Measurements from ENCODE around the gene ATAD3B.
A peak's percentile ranks its signal among the peaks of the same experiment; 100 is the strongest.
"Not testable (repeated sequence)": the region's sequence is repeated elsewhere in the genome, so short reads cannot be mapped to it uniquely, and the experiment has no call there.

Gene ATAD3B

DNA sequence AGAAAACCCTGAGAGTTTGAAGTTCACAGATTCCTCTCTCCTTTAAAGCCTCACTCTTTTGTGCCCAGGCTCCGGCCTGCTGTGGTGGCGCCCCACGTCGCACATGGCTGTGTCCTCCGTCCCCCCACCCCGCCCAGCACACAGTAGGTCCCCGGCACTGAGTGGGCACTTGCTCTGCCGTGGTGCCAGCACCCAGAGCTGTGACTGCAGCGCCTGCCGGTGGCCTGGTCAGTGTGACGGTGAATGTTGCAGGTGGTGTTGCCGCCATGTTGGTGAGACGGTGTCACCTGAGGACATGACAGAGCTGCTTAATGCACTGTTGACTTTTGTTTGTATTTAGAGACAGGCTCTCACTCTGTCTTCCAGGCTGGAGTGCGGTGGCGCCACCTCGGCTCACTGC lies 18.7 kb upstream of the ATAD3B start:
- Histone ChIP-seq H2BK120ac (ENCODE audit: insufficient read depth, low read length, poor library complexity) (no peak overlapping the region), H4K91ac (ENCODE audit: low read depth, low read length) (no peak overlapping the region), H4K8ac (ENCODE audit: low read depth, low read length) (no peak overlapping the region)

DNA sequence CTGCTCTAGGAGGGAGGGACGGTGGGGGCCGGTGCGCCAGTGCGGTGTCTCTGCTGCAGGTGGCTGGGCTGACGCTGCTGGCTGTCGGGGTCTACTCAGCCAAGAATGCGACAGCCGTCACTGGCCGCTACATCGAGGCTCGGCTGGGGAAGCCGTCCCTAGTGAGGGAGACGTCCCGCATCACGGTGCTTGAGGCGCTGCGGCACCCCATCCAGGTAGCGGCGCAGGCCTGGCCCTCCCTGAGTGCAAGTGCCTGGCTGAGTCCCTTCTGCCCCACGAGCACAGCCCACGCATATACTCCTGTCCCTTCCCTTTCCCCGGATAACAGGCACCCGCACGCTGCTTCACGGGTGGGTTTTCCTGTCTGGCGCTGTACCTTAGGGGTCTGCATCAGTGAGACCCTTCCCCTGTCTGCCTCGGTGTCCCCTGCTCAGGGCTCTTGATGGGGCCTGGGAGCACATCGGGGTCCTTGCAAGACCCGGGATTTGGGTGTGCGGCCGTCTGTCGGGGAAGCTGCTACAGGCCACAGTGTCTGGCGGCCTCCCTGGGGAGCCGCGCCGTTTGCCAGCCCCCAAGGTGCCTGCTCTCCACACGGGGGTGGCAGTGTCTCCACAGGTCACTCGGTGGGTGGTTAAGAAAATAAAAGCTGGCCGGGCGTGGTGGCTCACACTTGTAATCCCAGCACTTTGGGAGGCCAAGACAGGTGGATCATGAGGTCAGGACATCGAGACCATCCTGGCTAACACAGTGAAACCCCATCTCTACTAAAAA lies 17.1 kb upstream of the ATAD3B start:
- not testable (repeated sequence) for H4K12ac ChIP-seq (ENCODE audit: low read depth, low read length); H3K36me3 ChIP-seq (ENCODE audit: control insufficient read depth in 1 of 2, insufficient read depth in 2 of 2, low read length in 2 of 2); H3K4ac ChIP-seq (ENCODE audit: low read depth, low read length); H3K4me3 ChIP-seq (ENCODE audit: low read depth, low read length); H2AK5ac ChIP-seq (ENCODE audit: low read length); DNase-seq; H2BK120ac ChIP-seq (ENCODE audit: insufficient read depth, low read length, poor library complexity); H2BK12ac ChIP-seq (ENCODE audit: low read length); H4K8ac ChIP-seq (ENCODE audit: low read depth, low read length); H3K79me1 ChIP-seq (ENCODE audit: low read length); H3K18ac ChIP-seq (ENCODE audit: low read length); H3K27me3 ChIP-seq (ENCODE audit: insufficient read depth, low read length); H3K4me2 ChIP-seq (ENCODE audit: low read length); H2AFZ ChIP-seq (ENCODE audit: insufficient read depth, low read length, poor library complexity); H2BK5ac ChIP-seq (ENCODE audit: low read depth, low read length, poor library complexity); H3K9me3 ChIP-seq (ENCODE audit: insufficient read depth, low read depth, low read length); H3K23ac ChIP-seq (ENCODE audit: low read length); H3K14ac ChIP-seq (ENCODE audit: low read length); H4K91ac ChIP-seq (ENCODE audit: low read depth, low read length); H3K4me1 ChIP-seq (ENCODE audit: control insufficient read depth in 1 of 2, insufficient read depth in 2 of 2, low read length in 2 of 2); H3K9ac ChIP-seq (ENCODE audit: low read length); H3K27ac ChIP-seq (ENCODE audit: low read depth, low read length); H3K79me2 ChIP-seq (ENCODE audit: control insufficient read depth, insufficient read depth, low read length, poor library complexity)
- no CpG with 5 or more reads among the region's 41 CpGs for WGBS (ENCODE audit: extremely low coverage, insufficient coverage, insufficient read length)

More for the DNA sequence above, 18.7 kb upstream of the ATAD3B start:
- no peak overlapping the region for H3K14ac ChIP-seq (ENCODE audit: low read length)
- H3K4me3 ChIP-seq (ENCODE audit: low read depth, low read length), result peak overlapping the region; percentile 40
- H3K9me3 ChIP-seq (ENCODE audit: insufficient read depth, low read depth, low read length), result no peaks in the 10 kb centered on the region
- no peak for DNase-seq
- H3K4ac ChIP-seq (ENCODE audit: low read depth, low read length), result no peak overlapping the region
- H2AK5ac ChIP-seq (ENCODE audit: low read length), result no peak overlapping the region
- no peak overlapping the region for H3K23ac ChIP-seq (ENCODE audit: low read length)
- no peak overlapping the region for H2BK12ac ChIP-seq (ENCODE audit: low read length)
- no peaks in the 10 kb centered on the region for H3K27me3 ChIP-seq (ENCODE audit: insufficient read depth, low read length)
- no peak overlapping the region for H3K9ac ChIP-seq (ENCODE audit: low read length)
- H3K4me1 ChIP-seq (ENCODE audit: control insufficient read depth in 1 of 2, insufficient read depth in 2 of 2, low read length in 2 of 2), result no peaks in the 10 kb centered on the region
- H3K79me1 ChIP-seq (ENCODE audit: low read length), result no peaks in the 10 kb centered on the region
- H4K12ac ChIP-seq (ENCODE audit: low read depth, low read length), result no peak overlapping the region
- H3K4me2 ChIP-seq (ENCODE audit: low read length), result no peak overlapping the region
- no peaks in the 10 kb centered on the region for H3K79me2 ChIP-seq (ENCODE audit: control insufficient read depth, insufficient read depth, low read length, poor library complexity)
- WGBS (ENCODE audit: extremely low coverage, insufficient coverage, insufficient read length), result no CpG with 5 or more reads among the region's 16 CpGs
- no peaks in the 10 kb centered on the region for H3K36me3 ChIP-seq (ENCODE audit: control insufficient read depth in 1 of 2, insufficient read depth in 2 of 2, low read length in 2 of 2)
- no peak overlapping the region for H3K27ac ChIP-seq (ENCODE audit: low read depth, low read length)
- H2BK5ac ChIP-seq (ENCODE audit: low read depth, low read length, poor library complexity), result no peak overlapping the region
- H3K18ac ChIP-seq (ENCODE audit: low read length), result no peak overlapping the region
- no peak overlapping the region for H2AFZ ChIP-seq (ENCODE audit: insufficient read depth, low read length, poor library complexity)

DNA sequence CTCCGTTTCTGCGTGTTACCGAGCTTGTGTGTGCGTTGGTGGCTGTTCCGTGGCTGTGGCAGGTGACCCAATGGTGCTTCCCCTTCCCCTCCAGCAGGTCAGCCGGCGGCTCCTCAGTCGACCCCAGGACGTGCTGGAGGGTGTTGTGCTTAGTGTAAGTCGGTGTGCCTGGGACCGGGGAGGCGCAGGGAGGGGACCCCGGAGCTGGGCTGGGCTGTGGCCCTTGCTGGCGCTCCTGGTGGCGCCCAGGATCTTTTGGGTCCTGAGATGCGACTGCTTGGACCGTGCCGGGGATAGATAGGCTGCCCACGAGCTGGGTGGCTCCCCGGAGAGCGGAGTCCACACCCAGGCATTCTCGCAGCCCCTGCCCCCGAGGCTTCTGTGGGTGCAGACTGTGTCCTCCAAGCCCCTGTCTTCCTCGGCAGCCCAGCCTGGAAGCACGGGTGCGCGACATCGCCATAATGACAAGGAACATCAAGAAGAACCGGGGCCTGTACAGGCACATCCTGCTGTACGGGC lies 16.1 kb upstream of the ATAD3B start:
- H4K8ac ChIP-seq (ENCODE audit: low read depth, low read length), result no peak overlapping the region
- no peak overlapping the region for H3K14ac ChIP-seq (ENCODE audit: low read length)
- no peak overlapping the region for H3K4me2 ChIP-seq (ENCODE audit: low read length)
- H2BK5ac ChIP-seq (ENCODE audit: low read depth, low read length, poor library complexity), result no peak overlapping the region
- no peaks in the 10 kb centered on the region for H3K9me3 ChIP-seq (ENCODE audit: insufficient read depth, low read depth, low read length)
- no peak overlapping the region for H4K91ac ChIP-seq (ENCODE audit: low read depth, low read length)
- no peaks in the 10 kb centered on the region for H3K27me3 ChIP-seq (ENCODE audit: insufficient read depth, low read length)
- no peak overlapping the region for H3K27ac ChIP-seq (ENCODE audit: low read depth, low read length)
- H3K9ac ChIP-seq (ENCODE audit: low read length), result no peak overlapping the region
- no peak overlapping the region for H3K18ac ChIP-seq (ENCODE audit: low read length)
- DNase-seq, result no peak
- no peak overlapping the region for H3K4me3 ChIP-seq (ENCODE audit: low read depth, low read length)
- H4K12ac ChIP-seq (ENCODE audit: low read depth, low read length), result no peak overlapping the region
- no peaks in the 10 kb centered on the region for H3K79me2 ChIP-seq (ENCODE audit: control insufficient read depth, insufficient read depth, low read length, poor library complexity)
- H3K4ac ChIP-seq (ENCODE audit: low read depth, low read length), result no peak overlapping the region
- no peak overlapping the region for H2AK5ac ChIP-seq (ENCODE audit: low read length)
- H3K4me1 ChIP-seq (ENCODE audit: control insufficient read depth in 1 of 2, insufficient read depth in 2 of 2, low read length in 2 of 2), result no peaks in the 10 kb centered on the region
- no peaks in the 10 kb centered on the region for H3K79me1 ChIP-seq (ENCODE audit: low read length)
- no peak overlapping the region for H2BK12ac ChIP-seq (ENCODE audit: low read length)
- WGBS (ENCODE audit: extremely low coverage, insufficient coverage, insufficient read length), result no CpG with 5 or more reads among the region's 30 CpGs
- H3K36me3 ChIP-seq (ENCODE audit: control insufficient read depth in 1 of 2, insufficient read depth in 2 of 2, low read length in 2 of 2), result no peaks in the 10 kb centered on the region
- no peak overlapping the region for H3K23ac ChIP-seq (ENCODE audit: low read length)
- no peak overlapping the region for H2AFZ ChIP-seq (ENCODE audit: insufficient read depth, low read length, poor library complexity)
- H2BK120ac ChIP-seq (ENCODE audit: insufficient read depth, low read length, poor library complexity), result no peak overlapping the region

DNA sequence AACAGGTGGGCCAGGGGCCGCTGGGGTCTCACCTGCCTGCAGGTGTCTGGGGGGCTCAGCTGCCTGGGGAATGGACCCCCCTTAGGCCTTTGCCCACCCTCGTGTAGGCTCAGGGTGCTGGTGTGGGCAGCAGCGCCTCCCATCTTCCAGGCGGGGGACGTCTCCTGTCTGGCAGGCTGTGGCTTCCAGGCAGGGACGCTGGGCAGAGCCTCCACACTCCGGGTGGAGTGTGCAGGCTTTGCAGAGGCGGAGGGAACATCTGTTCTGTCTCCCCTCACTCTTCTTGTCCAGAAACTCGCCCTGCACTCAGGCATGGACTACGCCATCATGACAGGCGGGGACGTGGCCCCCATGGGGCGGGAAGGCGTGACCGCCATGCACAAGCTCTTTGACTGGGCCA lies 15.6 kb upstream of the ATAD3B start:
- not testable (repeated sequence) for H3K36me3 ChIP-seq (ENCODE audit: control insufficient read depth in 1 of 2, insufficient read depth in 2 of 2, low read length in 2 of 2); DNase-seq; H3K9me3 ChIP-seq (ENCODE audit: insufficient read depth, low read depth, low read length); H3K4me3 ChIP-seq (ENCODE audit: low read depth, low read length); H3K23ac ChIP-seq (ENCODE audit: low read length); H2BK120ac ChIP-seq (ENCODE audit: insufficient read depth, low read length, poor library complexity); H3K27me3 ChIP-seq (ENCODE audit: insufficient read depth, low read length); H4K12ac ChIP-seq (ENCODE audit: low read depth, low read length); H2BK5ac ChIP-seq (ENCODE audit: low read depth, low read length, poor library complexity); H2AK5ac ChIP-seq (ENCODE audit: low read length); H2BK12ac ChIP-seq (ENCODE audit: low read length); H3K14ac ChIP-seq (ENCODE audit: low read length); H3K79me2 ChIP-seq (ENCODE audit: control insufficient read depth, insufficient read depth, low read length, poor library complexity); H4K8ac ChIP-seq (ENCODE audit: low read depth, low read length); H3K4me2 ChIP-seq (ENCODE audit: low read length); H3K18ac ChIP-seq (ENCODE audit: low read length); H3K9ac ChIP-seq (ENCODE audit: low read length); H3K79me1 ChIP-seq (ENCODE audit: low read length); H3K4ac ChIP-seq (ENCODE audit: low read depth, low read length); H4K91ac ChIP-seq (ENCODE audit: low read depth, low read length); H3K27ac ChIP-seq (ENCODE audit: low read depth, low read length); H2AFZ ChIP-seq (ENCODE audit: insufficient read depth, low read length, poor library complexity); H3K4me1 ChIP-seq (ENCODE audit: control insufficient read depth in 1 of 2, insufficient read depth in 2 of 2, low read length in 2 of 2)
- no CpG with 5 or more reads among the region's 15 CpGs for WGBS (ENCODE audit: extremely low coverage, insufficient coverage, insufficient read length)

All from trophoblast cell (in vitro differentiated cells and primary cell).